IMR-90 (cell line): ENCODE results near the gene SPAG16.

Source experiments
- POLR2A ChIP-seq: IDR thresholded peaks from 2 replicates; pipeline ENCODE4 v1.6.1; 2012; ENCODE audit warnings: mild to moderate bottlenecking, low read depth, low read length
- RCOR1 ChIP-seq: IDR thresholded peaks from 2 replicates; pipeline ENCODE4 v1.6.1; 2012; ENCODE audit warnings: mild to moderate bottlenecking, low read length, improper control_type of control experiment; ENCODE audit not compliant: insufficient replicate concordance
- USF2 ChIP-seq: fragments of 150-350 bp; IDR thresholded peaks from 2 replicates; pipeline ENCODE4 v1.6.1; 2017; ENCODE audit warnings: mild to moderate bottlenecking, antibody characterized with exemption, low read length, low read depth
- TF ChIP-seq, protein P1 (sequence below): conservative IDR thresholded peaks from 2 replicates; pipeline ENCODE4 v1.5.1; 2012; ENCODE audit warnings: mild to moderate bottlenecking, low read depth, low read length, improper control_type of control experiment

DNA sequence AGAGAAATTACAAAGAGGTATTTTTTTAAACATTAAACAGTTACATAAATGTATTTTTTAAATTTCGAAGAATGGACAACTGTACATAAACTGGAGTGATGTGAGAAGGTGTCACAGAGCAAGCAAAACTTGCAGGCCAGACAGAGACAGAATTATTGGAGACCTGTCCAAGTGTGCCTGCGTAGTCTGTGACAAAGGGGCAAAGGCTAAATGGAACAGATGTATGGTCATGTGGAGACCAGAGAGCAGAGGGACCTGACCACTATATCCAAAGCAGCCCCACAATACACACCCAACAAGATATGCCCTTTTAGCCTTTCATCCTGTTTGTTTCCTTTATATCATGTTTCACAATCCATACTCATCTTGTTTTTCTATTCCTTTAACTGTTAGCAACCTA lies 901.3 kb downstream of the SPAG16 start:
- no peak for TF ChIP-seq RCOR1
- TF ChIP-seq USF2 = no peak
- TF ChIP-seq, protein P1, sequence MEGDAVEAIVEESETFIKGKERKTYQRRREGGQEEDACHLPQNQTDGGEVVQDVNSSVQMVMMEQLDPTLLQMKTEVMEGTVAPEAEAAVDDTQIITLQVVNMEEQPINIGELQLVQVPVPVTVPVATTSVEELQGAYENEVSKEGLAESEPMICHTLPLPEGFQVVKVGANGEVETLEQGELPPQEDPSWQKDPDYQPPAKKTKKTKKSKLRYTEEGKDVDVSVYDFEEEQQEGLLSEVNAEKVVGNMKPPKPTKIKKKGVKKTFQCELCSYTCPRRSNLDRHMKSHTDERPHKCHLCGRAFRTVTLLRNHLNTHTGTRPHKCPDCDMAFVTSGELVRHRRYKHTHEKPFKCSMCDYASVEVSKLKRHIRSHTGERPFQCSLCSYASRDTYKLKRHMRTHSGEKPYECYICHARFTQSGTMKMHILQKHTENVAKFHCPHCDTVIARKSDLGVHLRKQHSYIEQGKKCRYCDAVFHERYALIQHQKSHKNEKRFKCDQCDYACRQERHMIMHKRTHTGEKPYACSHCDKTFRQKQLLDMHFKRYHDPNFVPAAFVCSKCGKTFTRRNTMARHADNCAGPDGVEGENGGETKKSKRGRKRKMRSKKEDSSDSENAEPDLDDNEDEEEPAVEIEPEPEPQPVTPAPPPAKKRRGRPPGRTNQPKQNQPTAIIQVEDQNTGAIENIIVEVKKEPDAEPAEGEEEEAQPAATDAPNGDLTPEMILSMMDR = no peak
- no peak for TF ChIP-seq POLR2A
